Measurements from ENCODE around the gene WASF3.
"Not testable (repeated sequence)": the region's sequence is repeated elsewhere in the genome, so short reads cannot be mapped to it uniquely, and the experiment has no call there.

Gene WASF3

GRCh38 chr13:26721251-26722121 lies 164.0 kb downstream of the WASF3 start:
- DNase-seq, result peak; percentile 27 to 35

- no peak for DNase-seq
Measured at GRCh38 chr13:26722321-26722720, 164.8 kb downstream of the WASF3 start.

DNA sequence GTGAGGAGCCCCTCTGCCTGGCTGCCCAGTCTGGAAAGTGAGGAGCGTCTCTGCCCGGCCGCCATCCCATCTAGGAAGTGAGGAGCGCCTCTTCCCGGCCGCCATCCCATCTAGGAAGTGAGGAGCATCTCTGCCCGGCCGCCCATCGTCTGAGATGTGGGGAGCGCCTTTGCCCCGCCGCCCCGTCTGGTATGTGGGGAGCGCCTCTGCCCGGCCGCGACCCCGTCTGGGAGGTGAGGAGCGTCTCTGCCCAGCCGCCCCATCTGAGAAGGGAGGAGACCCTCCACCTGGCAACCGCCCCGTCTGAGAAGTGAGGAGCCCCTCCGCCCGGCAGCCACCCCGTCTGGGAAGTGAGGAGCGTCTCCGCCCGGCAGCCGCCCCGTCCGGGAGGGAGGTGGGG lies 166.1 kb downstream of the WASF3 start:
- not testable (repeated sequence) for DNase-seq

DNA sequence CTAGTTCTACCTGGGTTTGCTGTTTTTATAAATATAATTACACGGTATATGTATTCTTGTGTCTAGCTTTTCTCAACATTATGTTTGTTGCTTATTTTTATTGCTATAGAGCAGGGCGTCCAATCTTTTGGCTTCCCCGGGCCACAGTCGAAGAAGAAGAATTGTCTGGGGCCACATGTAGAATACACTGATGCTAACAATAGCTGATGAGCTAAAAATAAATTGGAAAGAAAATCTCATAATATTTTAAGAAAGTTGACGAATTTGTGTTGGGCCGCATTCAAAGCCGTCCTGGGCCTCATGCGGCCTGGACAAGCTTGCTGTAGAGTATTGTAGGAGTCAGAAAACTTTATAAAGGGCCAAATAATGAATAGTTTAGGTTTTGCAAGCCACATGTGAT lies 169.2 kb downstream of the WASF3 start:
- DNase-seq, result no peak

GRCh38 chr13:26727122-26727521 lies 169.6 kb downstream of the WASF3 start:
- DNase-seq, result no peak

GRCh38 chr13:26727633-26728032 lies 170.2 kb downstream of the WASF3 start:
- DNase-seq, result no peak

DNA sequence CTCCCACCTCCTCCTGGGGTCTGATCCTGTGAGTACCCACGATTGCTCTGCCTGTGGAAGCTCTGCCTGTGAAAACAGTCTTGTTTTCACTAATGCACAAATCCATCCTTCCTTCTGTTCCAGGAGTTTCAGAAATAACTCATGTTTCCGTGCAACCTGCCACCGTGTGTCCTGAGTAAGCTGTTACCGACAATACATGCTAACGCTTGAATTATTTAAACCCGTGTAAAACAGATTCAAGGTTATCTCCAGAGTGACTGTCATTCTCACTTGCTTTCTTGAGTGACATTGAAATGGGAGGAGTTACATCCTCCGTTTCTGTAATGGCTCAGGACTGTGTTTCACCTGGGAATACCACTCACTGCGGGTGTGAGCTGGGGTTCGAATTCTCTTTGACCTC lies 178.2 kb downstream of the WASF3 start:
- no peak for DNase-seq

Data from stimulated activated CD4-positive, alpha-beta T cell treated with anti-CD3 and anti-CD28 coated beads, Interleukin-2, amount 100 ng/mL, for 24 hours (primary cell).